HCT116 (cell line): ENCODE results near the gene DNAAF5.

Experiments
- CEBPB ChIP-seq: IDR thresholded peaks from 2 replicates; pipeline ENCODE4 v1.6.1; 2012; ENCODE audit warnings: low read depth
- EGR1 ChIP-seq: IDR thresholded peaks from 2 replicates; pipeline ENCODE4 v1.6.1; 2012; ENCODE audit warnings: low read depth
- EZH2 ChIP-seq: fragments of 200-600 bp; sonication (generic); IDR thresholded peaks from 2 replicates; pipeline ENCODE4 v1.6.1; 2017; ENCODE audit warnings: antibody characterized with exemption, mixed run types
- FOSL1 ChIP-seq: IDR thresholded peaks from 2 replicates; pipeline ENCODE4 v1.6.1; 2012; ENCODE audit warnings: low read depth
- POLR2AphosphoS5 ChIP-seq: IDR thresholded peaks from 2 replicates; pipeline ENCODE4 v1.6.1; 2011; ENCODE audit warnings: mild to moderate bottlenecking, low read depth, low read length, moderate library complexity
- RAD21 ChIP-seq: IDR thresholded peaks from 2 replicates; pipeline ENCODE4 v1.6.1; 2012; ENCODE audit warnings: low read depth, mild to moderate bottlenecking
- SP1 ChIP-seq: IDR thresholded peaks from 2 replicates; pipeline ENCODE4 v1.6.1; 2012; ENCODE audit warnings: low read depth
- YY1 ChIP-seq: IDR thresholded peaks from 2 replicates; pipeline ENCODE4 v1.6.1; 2011; ENCODE audit warnings: low read length, low read depth, moderate library complexity, mild to moderate bottlenecking; ENCODE audit not compliant: insufficient replicate concordance; ENCODE audit errors: extremely low read depth
- ZFX ChIP-seq: fragments of 450-650 bp; IDR thresholded peaks from 2 replicates; pipeline ENCODE4 v1.6.1; 2017
- TF ChIP-seq, protein P1 (sequence below), 3 experiments: fragments of 200-600 bp in 1 of 3; sonication (generic) in 1 of 3; IDR thresholded peaks in 2 of 3; conservative IDR thresholded peaks in 1 of 3; 2 replicates each; pipeline ENCODE4 v1.5.1; 2012 to 2017; ENCODE audit warnings: low read depth in 2 of 3, low read length in 2 of 3, antibody characterized with exemption in 1 of 3, borderline replicate concordance in 1 of 3, control low read depth in 1 of 3, mild to moderate bottlenecking in 1 of 3, mixed read lengths in 1 of 3, mixed run types in 1 of 3, moderate library complexity in 1 of 3; ENCODE audit not compliant: insufficient read depth in 1 of 3
- TF ChIP-seq, protein P2 (sequence below): IDR thresholded peaks from 2 replicates; pipeline ENCODE4 v1.6.1; 2011; ENCODE audit warnings: mild to moderate bottlenecking, low read length, moderate library complexity; ENCODE audit not compliant: insufficient replicate concordance; ENCODE audit errors: extremely low read depth
- TF ChIP-seq, protein P3 (sequence below): IDR thresholded peaks from 2 replicates; pipeline ENCODE4 v1.6.1; 2012; ENCODE audit warnings: low read depth

DNA sequence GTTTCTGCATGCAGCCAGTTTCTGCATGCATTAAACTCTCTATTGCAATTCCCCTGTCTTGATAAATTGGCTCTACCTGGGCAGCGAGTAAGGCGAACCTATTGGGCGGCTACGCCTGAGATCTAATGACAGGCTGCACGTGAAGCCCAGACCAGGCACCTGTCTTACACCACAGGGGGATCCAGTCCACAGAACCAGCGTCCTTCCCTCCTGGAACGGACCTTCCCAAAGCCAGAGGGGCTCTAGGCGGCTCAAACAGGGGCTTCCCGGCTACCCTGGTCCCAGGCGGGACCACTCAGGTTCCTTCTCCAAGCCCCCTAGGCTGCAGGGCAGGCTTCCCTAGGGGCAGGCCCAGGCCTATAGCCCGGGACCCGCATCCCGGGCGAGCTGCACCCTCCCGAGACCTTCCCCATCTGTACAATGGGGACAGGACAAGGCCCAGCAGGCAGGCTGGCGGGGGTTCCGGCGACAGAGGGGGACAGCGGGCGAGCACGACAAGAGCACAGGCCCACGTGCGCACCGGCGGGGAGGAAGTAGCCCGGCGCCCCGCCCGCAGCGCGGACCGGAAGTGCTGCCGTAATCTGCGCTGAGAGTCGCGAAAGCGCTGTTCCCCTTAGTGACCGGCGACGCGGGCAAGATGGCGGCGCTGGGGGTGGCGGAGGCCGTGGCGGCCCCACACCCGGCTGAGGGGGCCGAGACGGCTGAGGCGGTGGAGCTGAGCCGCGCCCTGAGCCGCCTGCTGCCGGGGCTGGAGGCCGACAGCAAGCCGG, at the start of gene DNAAF5:
- TF ChIP-seq SP1 (no peak), YY1 (peak; percentile 96), EZH2 (no peak), RAD21 (no peak), FOSL1 (no peak), ZFX (peak; percentile 98), CEBPB (no peak), POLR2AphosphoS5 (peak; percentile 63), EGR1 (no peak)
- TF ChIP-seq, protein P1, sequence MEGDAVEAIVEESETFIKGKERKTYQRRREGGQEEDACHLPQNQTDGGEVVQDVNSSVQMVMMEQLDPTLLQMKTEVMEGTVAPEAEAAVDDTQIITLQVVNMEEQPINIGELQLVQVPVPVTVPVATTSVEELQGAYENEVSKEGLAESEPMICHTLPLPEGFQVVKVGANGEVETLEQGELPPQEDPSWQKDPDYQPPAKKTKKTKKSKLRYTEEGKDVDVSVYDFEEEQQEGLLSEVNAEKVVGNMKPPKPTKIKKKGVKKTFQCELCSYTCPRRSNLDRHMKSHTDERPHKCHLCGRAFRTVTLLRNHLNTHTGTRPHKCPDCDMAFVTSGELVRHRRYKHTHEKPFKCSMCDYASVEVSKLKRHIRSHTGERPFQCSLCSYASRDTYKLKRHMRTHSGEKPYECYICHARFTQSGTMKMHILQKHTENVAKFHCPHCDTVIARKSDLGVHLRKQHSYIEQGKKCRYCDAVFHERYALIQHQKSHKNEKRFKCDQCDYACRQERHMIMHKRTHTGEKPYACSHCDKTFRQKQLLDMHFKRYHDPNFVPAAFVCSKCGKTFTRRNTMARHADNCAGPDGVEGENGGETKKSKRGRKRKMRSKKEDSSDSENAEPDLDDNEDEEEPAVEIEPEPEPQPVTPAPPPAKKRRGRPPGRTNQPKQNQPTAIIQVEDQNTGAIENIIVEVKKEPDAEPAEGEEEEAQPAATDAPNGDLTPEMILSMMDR (IDR thresholded peaks at IDR 0.05 in 2 of 3, conservative IDR thresholded peaks at IDR 0.05 in 1 of 3; ENCODE audit: borderline replicate concordance in 1 of 3, insufficient read depth in 1 of 3, low read depth in 2 of 3, low read length in 2 of 3): no peak
- TF ChIP-seq, protein P2, sequence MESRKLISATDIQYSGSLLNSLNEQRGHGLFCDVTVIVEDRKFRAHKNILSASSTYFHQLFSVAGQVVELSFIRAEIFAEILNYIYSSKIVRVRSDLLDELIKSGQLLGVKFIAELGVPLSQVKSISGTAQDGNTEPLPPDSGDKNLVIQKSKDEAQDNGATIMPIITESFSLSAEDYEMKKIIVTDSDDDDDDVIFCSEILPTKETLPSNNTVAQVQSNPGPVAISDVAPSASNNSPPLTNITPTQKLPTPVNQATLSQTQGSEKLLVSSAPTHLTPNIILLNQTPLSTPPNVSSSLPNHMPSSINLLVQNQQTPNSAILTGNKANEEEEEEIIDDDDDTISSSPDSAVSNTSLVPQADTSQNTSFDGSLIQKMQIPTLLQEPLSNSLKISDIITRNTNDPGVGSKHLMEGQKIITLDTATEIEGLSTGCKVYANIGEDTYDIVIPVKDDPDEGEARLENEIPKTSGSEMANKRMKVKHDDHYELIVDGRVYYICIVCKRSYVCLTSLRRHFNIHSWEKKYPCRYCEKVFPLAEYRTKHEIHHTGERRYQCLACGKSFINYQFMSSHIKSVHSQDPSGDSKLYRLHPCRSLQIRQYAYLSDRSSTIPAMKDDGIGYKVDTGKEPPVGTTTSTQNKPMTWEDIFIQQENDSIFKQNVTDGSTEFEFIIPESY: no peak
- TF ChIP-seq, protein P3, sequence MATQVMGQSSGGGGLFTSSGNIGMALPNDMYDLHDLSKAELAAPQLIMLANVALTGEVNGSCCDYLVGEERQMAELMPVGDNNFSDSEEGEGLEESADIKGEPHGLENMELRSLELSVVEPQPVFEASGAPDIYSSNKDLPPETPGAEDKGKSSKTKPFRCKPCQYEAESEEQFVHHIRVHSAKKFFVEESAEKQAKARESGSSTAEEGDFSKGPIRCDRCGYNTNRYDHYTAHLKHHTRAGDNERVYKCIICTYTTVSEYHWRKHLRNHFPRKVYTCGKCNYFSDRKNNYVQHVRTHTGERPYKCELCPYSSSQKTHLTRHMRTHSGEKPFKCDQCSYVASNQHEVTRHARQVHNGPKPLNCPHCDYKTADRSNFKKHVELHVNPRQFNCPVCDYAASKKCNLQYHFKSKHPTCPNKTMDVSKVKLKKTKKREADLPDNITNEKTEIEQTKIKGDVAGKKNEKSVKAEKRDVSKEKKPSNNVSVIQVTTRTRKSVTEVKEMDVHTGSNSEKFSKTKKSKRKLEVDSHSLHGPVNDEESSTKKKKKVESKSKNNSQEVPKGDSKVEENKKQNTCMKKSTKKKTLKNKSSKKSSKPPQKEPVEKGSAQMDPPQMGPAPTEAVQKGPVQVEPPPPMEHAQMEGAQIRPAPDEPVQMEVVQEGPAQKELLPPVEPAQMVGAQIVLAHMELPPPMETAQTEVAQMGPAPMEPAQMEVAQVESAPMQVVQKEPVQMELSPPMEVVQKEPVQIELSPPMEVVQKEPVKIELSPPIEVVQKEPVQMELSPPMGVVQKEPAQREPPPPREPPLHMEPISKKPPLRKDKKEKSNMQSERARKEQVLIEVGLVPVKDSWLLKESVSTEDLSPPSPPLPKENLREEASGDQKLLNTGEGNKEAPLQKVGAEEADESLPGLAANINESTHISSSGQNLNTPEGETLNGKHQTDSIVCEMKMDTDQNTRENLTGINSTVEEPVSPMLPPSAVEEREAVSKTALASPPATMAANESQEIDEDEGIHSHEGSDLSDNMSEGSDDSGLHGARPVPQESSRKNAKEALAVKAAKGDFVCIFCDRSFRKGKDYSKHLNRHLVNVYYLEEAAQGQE: no peak
